H9 (cell line): ENCODE results near the gene PARP2. TPM values are rescaled to one million over a fixed set of nuclear protein-coding genes. Genes with fewer than 3 reads are reported as not detected.

Source experiments
- DNase-seq: peaks from one replicate; pipeline ENCODE4 v3.0.0-alpha.2; 2017
- H2AFZ ChIP-seq: one replicate; pipeline ENCODE4 v1.6.1; 2013; ENCODE audit warnings: mild to moderate bottlenecking, low read length, control low read depth, moderate library complexity
- H2AK5ac ChIP-seq: 2 replicates; pipeline ENCODE4 v1.6.1; 2013; ENCODE audit warnings: low read length, control low read depth, mixed read lengths; ENCODE audit not compliant: insufficient read length
- H2BK120ac ChIP-seq: one replicate; pipeline ENCODE4 v1.6.1; 2013; ENCODE audit warnings: low read depth, mild to moderate bottlenecking, low read length, control low read depth, inconsistent platforms; ENCODE audit not compliant: poor library complexity, severe bottlenecking
- H2BK12ac ChIP-seq: 2 replicates; pipeline ENCODE4 v1.6.1; 2013; ENCODE audit warnings: low read length, control low read depth, mixed read lengths, low read depth; ENCODE audit not compliant: insufficient read length
- H2BK15ac ChIP-seq: 2 replicates; pipeline ENCODE4 v1.6.1; 2013; ENCODE audit warnings: low read depth, low read length, control low read depth
- H2BK20ac ChIP-seq: one replicate; pipeline ENCODE4 v1.6.1; 2013; ENCODE audit warnings: low read depth, mild to moderate bottlenecking, low read length, control low read depth, inconsistent platforms; ENCODE audit not compliant: poor library complexity, severe bottlenecking
- H2BK5ac ChIP-seq: 2 replicates; pipeline ENCODE4 v1.6.1; 2013; ENCODE audit warnings: low read length, control low read depth, mixed read lengths; ENCODE audit not compliant: insufficient read length
- H3K14ac ChIP-seq: 2 replicates; pipeline ENCODE4 v1.6.1; 2013; ENCODE audit warnings: low read length, control low read depth; ENCODE audit not compliant: insufficient read depth
- H3K18ac ChIP-seq: 2 replicates; pipeline ENCODE4 v1.6.1; 2013; ENCODE audit warnings: low read depth, mild to moderate bottlenecking, mixed read lengths, low read length, control low read depth; ENCODE audit not compliant: insufficient read length
- H3K23ac ChIP-seq: 2 replicates; pipeline ENCODE4 v1.6.1; 2013; ENCODE audit warnings: low read length, control low read depth, mixed read lengths, low read depth; ENCODE audit not compliant: insufficient read length
- H3K23me2 ChIP-seq: 2 replicates; pipeline ENCODE4 v1.6.1; 2013; ENCODE audit warnings: low read depth, mild to moderate bottlenecking, mixed read lengths, low read length, control low read depth; ENCODE audit not compliant: insufficient read length, poor library complexity, severe bottlenecking
- H3K27ac ChIP-seq: 2 replicates; pipeline ENCODE4 v1.5.1; 2013; ENCODE audit warnings: low read length, control low read depth, mixed read lengths, low read depth; ENCODE audit not compliant: insufficient read length
- H3K27me3 ChIP-seq: 2 replicates; pipeline ENCODE4 v1.6.1; 2013; ENCODE audit warnings: low read length, control low read depth, inconsistent platforms; ENCODE audit not compliant: insufficient read depth
- H3K4ac ChIP-seq: 2 replicates; pipeline ENCODE4 v1.6.1; 2013; ENCODE audit warnings: low read depth, mild to moderate bottlenecking, control low read depth, inconsistent platforms, low read length, moderate library complexity
- H3K4me1 ChIP-seq: 2 replicates; pipeline ENCODE4 v1.6.1; 2013; ENCODE audit warnings: low read length, control low read depth, inconsistent platforms; ENCODE audit not compliant: insufficient read depth
- H3K4me2 ChIP-seq: 2 replicates; pipeline ENCODE4 v1.6.1; 2013; ENCODE audit warnings: low read length, control low read depth, mixed read lengths; ENCODE audit not compliant: insufficient read length, insufficient read depth
- H3K56ac ChIP-seq: 2 replicates; pipeline ENCODE4 v1.6.1; 2013; ENCODE audit warnings: low read depth, mild to moderate bottlenecking, mixed read lengths, low read length, control low read depth; ENCODE audit not compliant: insufficient read length
- H3K79me1 ChIP-seq: 2 replicates; pipeline ENCODE4 v1.6.1; 2013; ENCODE audit warnings: low read depth, mild to moderate bottlenecking, moderate library complexity, low read length, control low read depth, inconsistent platforms; ENCODE audit not compliant: insufficient read depth, poor library complexity, severe bottlenecking
- H3K79me2 ChIP-seq: 2 replicates; pipeline ENCODE4 v1.6.1; 2013; ENCODE audit warnings: low read length, control low read depth, inconsistent platforms; ENCODE audit not compliant: insufficient read depth
- H3K9ac ChIP-seq: 2 replicates; pipeline ENCODE4 v1.6.1; 2013; ENCODE audit warnings: low read length, control low read depth, mixed read lengths; ENCODE audit not compliant: insufficient read length; ENCODE audit errors: extremely low read depth
- H3K9me3 ChIP-seq: one replicate; pipeline ENCODE4 v1.6.1; 2013; ENCODE audit warnings: low read depth, low read length, inconsistent platforms; ENCODE audit not compliant: control insufficient read depth
- H3T11ph ChIP-seq: one replicate; pipeline ENCODE4 v1.6.1; 2013; ENCODE audit warnings: mild to moderate bottlenecking, low read length, control low read depth, inconsistent platforms
- H4K20me1 ChIP-seq: one replicate; pipeline ENCODE4 v1.6.1; 2013; ENCODE audit not compliant: control insufficient read depth, insufficient read length, insufficient read depth
- H4K5ac ChIP-seq: 2 replicates; pipeline ENCODE4 v1.6.1; 2013; ENCODE audit warnings: low read depth, mild to moderate bottlenecking, mixed read lengths, low read length, control low read depth; ENCODE audit not compliant: insufficient read length
- H4K8ac ChIP-seq: replicated peaks from 2 replicates; pipeline ENCODE4 v1.6.1; 2013; ENCODE audit warnings: low read length, control low read depth, mixed read lengths, low read depth; ENCODE audit not compliant: insufficient read length
- H4K91ac ChIP-seq: 2 replicates; pipeline ENCODE4 v1.6.1; 2013; ENCODE audit warnings: low read depth, mild to moderate bottlenecking, moderate library complexity, mixed read lengths, low read length, control low read depth; ENCODE audit not compliant: insufficient read length
- H3K27ac Mint-ChIP-seq, 3 experiments: 2 replicates in 2 of 3; 3 replicates in 1 of 3; pipeline ENCODE4 v1.8.0; 2020 to 2021; ENCODE audit warnings: mixed read lengths in 3 of 3, mild to moderate bottlenecking in 1 of 3, moderate library complexity in 1 of 3
- H3K27me3 Mint-ChIP-seq: 2 replicates; pipeline ENCODE4 v1.8.0; 2021; ENCODE audit warnings: low read depth, mild to moderate bottlenecking, moderate library complexity, mixed read lengths
- H3K36me3 Mint-ChIP-seq, 3 experiments: 2 replicates in 2 of 3; 3 replicates in 1 of 3; pipeline ENCODE4 v1.8.0; 2020 to 2021; ENCODE audit warnings: low read depth in 3 of 3, mixed read lengths in 3 of 3; ENCODE audit not compliant: insufficient read depth in 1 of 3
- H3K4me1 Mint-ChIP-seq, 2 experiments: 2 replicates each; pipeline ENCODE4 v1.8.0; 2020; ENCODE audit warnings: mixed read lengths in 2 of 2
- H3K4me3 Mint-ChIP-seq, 2 experiments: 2 replicates in 1 of 2; 3 replicates in 1 of 2; pipeline ENCODE4 v1.8.0; 2020 to 2021; ENCODE audit warnings: mild to moderate bottlenecking in 2 of 2, mixed read lengths in 2 of 2, moderate library complexity in 1 of 2
- H3K9me3 Mint-ChIP-seq, 2 experiments: 2 replicates in 1 of 2; 3 replicates in 1 of 2; pipeline ENCODE4 v1.8.0; 2020; ENCODE audit warnings: mild to moderate bottlenecking in 2 of 2, mixed read lengths in 2 of 2, moderate library complexity in 1 of 2
- CTCF ChIP-seq: fragments of 200-600 bp; sonication (generic); conservative IDR thresholded peaks from 3 replicates; pipeline ENCODE4 v1.8.0; 2021; ENCODE audit warnings: antibody characterized with exemption, mild to moderate bottlenecking
- WGBS: extraction: QIAGEN DNeasy Blood & Tissue Kit; methylation state at CpG from one replicate; pipeline ENCODE4 v1.1.7; 2013; ENCODE audit warnings: missing lambda C conversion rate, low lambda C conversion rate, mixed read lengths; ENCODE audit not compliant: insufficient read length; ENCODE audit errors: extremely low coverage; 5-methylcytosine and 5-hydroxymethylcytosine counted together
- long read RNA-seq: library from polyadenylated mRNA; unstranded; transcript quantifications from one replicate; pipeline ENCODE4 v2.0.0, GENCODE V29; 2020
- total RNA-seq: library from RNA; stranded (reverse); gene quantifications from 2 replicates; pipeline ENCODE4 v1.2.1, GENCODE V29; 2021

PARP2 gene, protein sequence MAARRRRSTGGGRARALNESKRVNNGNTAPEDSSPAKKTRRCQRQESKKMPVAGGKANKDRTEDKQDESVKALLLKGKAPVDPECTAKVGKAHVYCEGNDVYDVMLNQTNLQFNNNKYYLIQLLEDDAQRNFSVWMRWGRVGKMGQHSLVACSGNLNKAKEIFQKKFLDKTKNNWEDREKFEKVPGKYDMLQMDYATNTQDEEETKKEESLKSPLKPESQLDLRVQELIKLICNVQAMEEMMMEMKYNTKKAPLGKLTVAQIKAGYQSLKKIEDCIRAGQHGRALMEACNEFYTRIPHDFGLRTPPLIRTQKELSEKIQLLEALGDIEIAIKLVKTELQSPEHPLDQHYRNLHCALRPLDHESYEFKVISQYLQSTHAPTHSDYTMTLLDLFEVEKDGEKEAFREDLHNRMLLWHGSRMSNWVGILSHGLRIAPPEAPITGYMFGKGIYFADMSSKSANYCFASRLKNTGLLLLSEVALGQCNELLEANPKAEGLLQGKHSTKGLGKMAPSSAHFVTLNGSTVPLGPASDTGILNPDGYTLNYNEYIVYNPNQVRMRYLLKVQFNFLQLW
- 25.2 and 25.4 TPM in 2 replicates for total RNA-seq
- long read RNA-seq, transcript PARP2-202 (16 exons, 1,881 nt), result major isoform, 134 of 169 reads
- long read RNA-seq, partial matches to known transcripts, result 13 of 169 reads
- long read RNA-seq, other reads (novel, unspliced or antisense), result 21 of 169 reads

GRCh38 chr14:20343092-20343861 lies at the start of gene PARP2:
TSS of gene PARP2 (plus strand) at chr14:20343635. CDS start at chr14:20343642, 7 bp downstream.
- Histone ChIP-seq H2BK120ac (no peak within 1 kb of the TSS), H3K4ac (no peak within 1 kb of the TSS; the same call in 1 of the 2 replicates), H3K14ac (peak within 1 kb of the TSS; percentile 85; the same call in 1 of the 2 replicates), H2BK5ac (no peak within 1 kb of the TSS), H4K20me1 (no peaks in the 10 kb centered on the region), H3K9ac (peak within 1 kb of the TSS; percentile 91), H3K9me3 (no peaks in the 10 kb centered on the region), H2AK5ac (no peak within 1 kb of the TSS), H2BK12ac (peak within 1 kb of the TSS; percentile 11), H3K27me3 (no peaks in the 10 kb centered on the region), H4K8ac (no peak within 1 kb of the TSS), H3K27ac (peak within 1 kb of the TSS; percentile 96), H3K23me2 (no peaks in the 10 kb centered on the region), H3K18ac (peak within 1 kb of the TSS; percentile 96), H2BK15ac (no peak within 1 kb of the TSS), H3K79me2 (no peaks in the 10 kb centered on the region), H2BK20ac (no peak within 1 kb of the TSS), H3K79me1 (no peaks in the 10 kb centered on the region), H3K56ac (no peak within 1 kb of the TSS), H3K23ac (no peak within 1 kb of the TSS), H3K4me1 (no peaks in the 10 kb centered on the region), H2AFZ (no peak within 1 kb of the TSS), H4K91ac (no peak within 1 kb of the TSS), H3K4me2 (peak within 1 kb of the TSS; percentile 62), H3T11ph (no peak within 1 kb of the TSS), H4K5ac (peak within 1 kb of the TSS; percentile 4)
- no CpG with 5 or more reads among the region's 50 CpGs for WGBS
- peaks cover 2% of the 10 kb centered on the region; the same call in 1 of the 2 replicates for H3K27me3 Mint-ChIP-seq
- H3K9me3 Mint-ChIP-seq, result no peaks in the 10 kb centered on the region
- peak within 1 kb of the TSS; percentile 99 for H3K27ac Mint-ChIP-seq
- no peak for TF ChIP-seq CTCF
- peak; percentile 99 for DNase-seq
- H3K4me1 Mint-ChIP-seq, result peaks cover 4 to 5% of the 10 kb centered on the region in 2 experiments; a peak in 3 of 4 replicates
- peaks cover 23 to 32% (median 32%) of the 10 kb centered on the region in 3 experiments for H3K36me3 Mint-ChIP-seq
- H3K4me3 Mint-ChIP-seq, result peak within 1 kb of the TSS; percentile 88 to 92
